ENCODE data around the gene BEND3. TPM values are rescaled to one million over a fixed set of nuclear protein-coding genes. Genes with fewer than 3 reads are reported as not detected.

The BEND3 gene
- total and polyA plus RNA-seq, 10 of the 15 experiments (the other 5 are each of a cell fraction or from before 2014, with no cell fraction given), result 1.1 to 9.0 (median 3.6) TPM

DNA sequence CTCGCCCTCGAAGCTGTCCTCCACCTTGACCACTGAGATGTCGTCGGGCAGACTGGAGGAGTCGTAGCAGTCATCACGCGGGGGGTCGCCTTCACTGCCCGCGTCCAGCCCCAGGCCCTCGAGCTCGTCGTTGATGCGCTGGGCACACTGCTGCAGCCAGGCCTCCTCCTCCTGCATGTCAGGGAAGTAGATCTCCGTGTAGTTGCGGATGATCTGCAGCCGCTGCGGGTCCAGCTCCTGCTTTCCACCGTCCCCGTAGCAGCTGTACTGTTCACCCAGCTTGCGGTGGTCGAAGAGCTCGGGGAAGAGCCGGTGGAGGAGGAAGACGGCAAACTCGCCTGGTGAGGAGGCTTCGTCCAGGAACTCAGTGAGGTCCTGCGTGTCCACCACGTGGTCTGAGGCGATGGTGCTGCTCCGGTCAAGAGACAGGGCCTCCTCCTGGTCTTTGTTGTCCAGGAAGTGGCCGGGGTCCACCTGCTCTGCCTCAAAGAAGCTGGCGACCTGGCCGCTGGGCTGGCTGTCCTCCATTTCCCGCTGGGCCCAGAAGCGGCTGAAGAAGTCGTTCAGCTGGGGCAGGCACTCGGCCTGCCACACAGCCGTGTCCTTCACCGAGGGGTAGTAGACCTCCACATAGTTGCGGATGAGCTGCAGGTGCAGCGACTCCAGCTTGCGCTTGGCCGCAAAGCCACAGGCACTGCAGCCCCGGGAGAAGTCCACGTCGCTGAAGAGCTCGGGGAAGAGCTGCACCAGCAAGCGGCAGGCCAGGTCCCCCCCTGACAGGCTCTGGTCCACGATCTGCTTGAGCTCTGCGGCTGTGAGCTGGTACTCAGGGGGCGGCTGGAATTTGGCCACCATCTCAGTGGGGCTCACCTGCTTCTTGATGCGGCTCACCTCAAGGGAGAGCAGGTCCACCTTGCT, 45.4 kb downstream of the BEND3 start:
- WGBS (ENCODE audit: insufficient coverage, insufficient replicate concordance, low lambda C conversion rate, missing lambda C conversion rate), result 93% methylated on average over 47 of the region's 53 CpGs
- ATAC-seq (no peak), FAIRE-seq (no peak), DNase-seq (ENCODE audit: low read depth, low spot score) (no peak)
- no peak overlapping the region for H2AFZ ChIP-seq (ENCODE audit: control insufficient read depth, low read depth, low read length)
- peaks cover 11% of the 10 kb centered on the region for H3K4me1 ChIP-seq (ENCODE audit: control insufficient read depth, insufficient read depth, low read length)
- peaks cover 0 to 11% of the 10 kb centered on the region in 2 experiments; a peak in 2 of 4 replicates for H3K36me3 ChIP-seq (ENCODE audit: control insufficient read depth in 2 of 2, insufficient read depth in 2 of 2, low read length in 1 of 2)
- no peaks in the 10 kb centered on the region for H3K27me3 ChIP-seq (replicated peaks in 1 of 2; ENCODE audit: control insufficient read depth in 2 of 2, insufficient read depth in 2 of 2, low read length in 1 of 2)
- no peak for TF ChIP-seq ZBTB11 (CRISPR knock-in tag; IDR thresholded peaks at IDR 0.05)
- no peak for TF ChIP-seq CREB1 (IDR thresholded peaks at IDR 0.05; ENCODE audit: low read depth)
- TF ChIP-seq FOS (IDR thresholded peaks at IDR 0.05; ENCODE audit: borderline replicate concordance, extremely low read depth, insufficient read length), result no peak
- no peak for TF ChIP-seq JUNB (IDR thresholded peaks at IDR 0.05)
- no peak for TF ChIP-seq MEF2A (IDR thresholded peaks at IDR 0.05; ENCODE audit: insufficient read depth, low read depth, low read length)
- TF ChIP-seq YY1 (IDR thresholded peaks at IDR 0.05; ENCODE audit: low read depth, low read length), result no peak
- TF ChIP-seq MYB (IDR thresholded peaks at IDR 0.05; ENCODE audit: borderline replicate concordance, low read depth, low read length), result no peak
- no peak for TF ChIP-seq ASH2L (IDR thresholded peaks at IDR 0.05; ENCODE audit: borderline replicate concordance, low read depth)
- TF ChIP-seq ZBED1 (IDR thresholded peaks at IDR 0.05; ENCODE audit: borderline replicate concordance), result no peak
- TF ChIP-seq RELB (IDR thresholded peaks at IDR 0.05; ENCODE audit: low read depth), result no peak
- TF ChIP-seq CHD4 (IDR thresholded peaks at IDR 0.05), result no peak
- TF ChIP-seq ZNF24 (IDR thresholded peaks at IDR 0.05), result no peak
- TF ChIP-seq, protein P1, sequence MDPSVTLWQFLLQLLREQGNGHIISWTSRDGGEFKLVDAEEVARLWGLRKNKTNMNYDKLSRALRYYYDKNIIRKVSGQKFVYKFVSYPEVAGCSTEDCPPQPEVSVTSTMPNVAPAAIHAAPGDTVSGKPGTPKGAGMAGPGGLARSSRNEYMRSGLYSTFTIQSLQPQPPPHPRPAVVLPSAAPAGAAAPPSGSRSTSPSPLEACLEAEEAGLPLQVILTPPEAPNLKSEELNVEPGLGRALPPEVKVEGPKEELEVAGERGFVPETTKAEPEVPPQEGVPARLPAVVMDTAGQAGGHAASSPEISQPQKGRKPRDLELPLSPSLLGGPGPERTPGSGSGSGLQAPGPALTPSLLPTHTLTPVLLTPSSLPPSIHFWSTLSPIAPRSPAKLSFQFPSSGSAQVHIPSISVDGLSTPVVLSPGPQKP (IDR thresholded peaks at IDR 0.05; ENCODE audit: low read depth, low read length), result no peak
- TF ChIP-seq ZBTB33 (IDR thresholded peaks at IDR 0.05), result no peak
- in situ Hi-C loops (cut with MboI), result no loop called here
- no peak overlapping the region for H3K27ac ChIP-seq (ENCODE audit: control insufficient read depth, insufficient read depth)
- intact Hi-C loops (cut with micrococcal nuclease; ENCODE audit: unreplicated experiment), result no loop called here
- H3K9me3 ChIP-seq (replicated peaks; ENCODE audit: control insufficient read depth, insufficient read depth, low read length), result no peaks in the 10 kb centered on the region
- ChIA-PET CTCF (no interaction called here), SMC1A (ENCODE audit: uncharacterized antibody, unreplicated experiment) (interaction anchor here (0.9 kb wide), 1 partner anchor 36 kb away, joined by 3 read pairs; no protein-coding TSS in a partner anchor), RAD21 (ENCODE audit: unreplicated experiment) (no interaction called here), POLR2A (interaction anchor here (0.6 kb wide), 2 partner anchors 10 to 118 kb away, joined by 3 read pairs; no protein-coding TSS in a partner anchor)
- no peak overlapping the region for H3K4me3 ChIP-seq
- no TSS peak for BruUV-seq (replicated peaks)
- H3K79me2 ChIP-seq (ENCODE audit: control insufficient read depth, insufficient read depth, low read length), result no peaks in the 10 kb centered on the region
- no peaks in the 10 kb centered on the region for H4K20me1 ChIP-seq (ENCODE audit: control insufficient read depth, insufficient read depth)
- no peak overlapping the region for H3K4me2 ChIP-seq (ENCODE audit: control insufficient read depth, insufficient read depth)
- H3K9ac ChIP-seq (ENCODE audit: control insufficient read depth, insufficient read depth, low read length), result no peak overlapping the region

Measured in GM12878 (cell line).